ENCODE data around the gene PIP5K1B.
"Not testable (repeated sequence)": the region's sequence is repeated elsewhere in the genome, so short reads cannot be mapped to it uniquely, and the experiment has no call there.

Gene PIP5K1B

DNA sequence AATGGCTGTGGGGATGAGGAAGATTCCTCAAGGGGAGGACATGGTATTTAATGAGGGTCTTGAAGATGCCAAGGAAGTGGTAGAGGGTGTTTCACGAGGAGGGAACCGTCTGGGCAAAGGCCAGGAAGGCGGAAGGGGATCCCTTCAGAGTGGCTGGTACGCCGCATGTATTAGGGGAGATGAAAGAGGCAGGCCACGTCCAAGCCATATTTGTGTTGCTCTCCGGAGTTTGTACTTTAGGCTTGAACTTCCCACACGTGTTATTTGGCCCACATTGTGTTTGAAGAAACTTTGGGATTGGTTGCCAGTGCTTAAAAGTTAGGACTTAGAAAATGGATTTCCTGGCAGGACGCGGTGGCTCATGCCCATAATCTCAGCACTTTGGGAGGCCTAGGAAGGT is 331.8 kb downstream of the PIP5K1B start:
- DNase-seq = peak; percentile 30

DNA sequence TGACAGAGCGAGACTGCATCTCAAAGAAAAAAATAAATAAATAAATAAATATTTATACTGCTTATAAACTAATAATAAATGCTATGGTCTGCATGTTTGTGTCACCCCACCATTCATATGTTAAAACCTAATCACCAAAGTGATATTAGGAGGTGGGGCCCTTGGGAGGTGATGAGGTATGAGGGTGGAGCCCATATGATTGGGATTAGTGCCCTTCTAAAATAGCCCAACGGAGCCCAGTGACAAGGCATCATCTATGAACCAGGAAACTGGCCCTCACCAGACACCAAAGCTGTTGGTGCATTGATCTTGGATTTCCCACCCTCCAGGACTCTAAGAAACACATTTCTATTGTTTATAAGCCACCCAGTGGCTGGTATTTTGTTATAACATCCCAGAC is 335.6 kb downstream of the PIP5K1B start:
- no peak for DNase-seq

DNA sequence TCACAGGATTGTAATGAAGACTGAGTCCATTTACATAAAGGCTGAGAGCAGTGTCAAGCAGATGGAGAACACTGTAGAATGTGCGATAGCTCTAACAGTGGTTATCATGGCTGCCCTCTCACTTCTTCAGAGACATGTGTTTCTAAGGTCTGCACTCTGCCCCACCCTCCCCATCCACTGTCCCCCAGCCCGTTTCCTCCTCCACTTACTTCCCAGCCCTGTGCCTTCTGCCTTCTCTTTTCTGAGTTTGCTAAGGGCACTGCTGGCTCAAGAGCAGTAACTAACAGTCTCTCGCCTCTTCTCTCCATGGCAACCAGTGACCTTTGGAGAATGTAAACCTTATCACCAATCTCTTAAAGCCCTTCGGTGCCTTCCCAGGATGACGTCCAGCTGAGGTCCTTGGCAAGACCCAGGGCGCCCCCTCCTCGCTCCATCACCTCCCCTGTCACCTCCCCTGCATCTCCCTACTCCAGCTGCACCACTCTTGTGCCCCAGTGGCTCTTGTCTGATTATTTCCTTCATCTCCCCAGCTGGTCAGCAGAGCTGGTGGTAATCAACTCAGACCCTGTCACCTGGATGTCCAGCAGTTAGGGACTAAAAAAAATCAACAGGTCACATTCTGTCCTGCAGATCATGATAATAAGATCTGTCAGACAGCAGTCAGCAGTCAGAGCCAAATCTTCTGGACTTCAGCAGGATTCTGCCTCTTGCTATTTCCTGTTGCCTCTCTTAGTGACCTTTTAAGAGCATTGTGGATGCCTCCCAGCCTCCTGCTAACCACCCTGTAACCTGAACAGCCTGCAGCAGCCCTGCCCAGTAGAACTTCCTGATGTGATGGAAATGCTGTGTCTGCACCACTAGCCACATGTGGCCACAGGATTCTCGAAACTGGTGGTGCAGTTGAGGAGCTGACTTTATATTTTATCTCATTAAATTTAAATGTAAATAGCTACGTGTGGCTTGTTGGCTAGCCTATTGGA is 339.5 kb downstream of the PIP5K1B start:
- DNase-seq = no peak

DNA sequence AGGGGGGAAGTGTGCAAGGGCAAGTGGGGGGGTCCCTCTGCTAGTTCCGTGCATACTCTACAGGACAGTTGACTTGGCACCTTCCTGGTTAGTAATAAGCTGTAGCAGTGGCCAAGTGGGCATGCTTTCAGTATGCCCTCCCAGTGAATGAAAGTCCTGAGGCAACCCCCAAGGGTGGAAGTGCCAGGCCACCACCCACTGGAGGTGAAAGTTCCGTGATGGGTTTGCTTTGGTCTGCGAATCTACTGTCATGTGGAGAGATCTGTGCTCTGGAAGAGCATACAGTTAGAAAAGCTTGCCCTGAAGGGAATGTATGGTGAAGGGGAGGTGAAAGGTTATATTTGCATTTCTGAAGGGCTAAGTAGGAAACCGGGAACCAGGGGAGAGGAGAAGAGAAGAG is 340.8 kb downstream of the PIP5K1B start:
- DNase-seq = no peak

DNA sequence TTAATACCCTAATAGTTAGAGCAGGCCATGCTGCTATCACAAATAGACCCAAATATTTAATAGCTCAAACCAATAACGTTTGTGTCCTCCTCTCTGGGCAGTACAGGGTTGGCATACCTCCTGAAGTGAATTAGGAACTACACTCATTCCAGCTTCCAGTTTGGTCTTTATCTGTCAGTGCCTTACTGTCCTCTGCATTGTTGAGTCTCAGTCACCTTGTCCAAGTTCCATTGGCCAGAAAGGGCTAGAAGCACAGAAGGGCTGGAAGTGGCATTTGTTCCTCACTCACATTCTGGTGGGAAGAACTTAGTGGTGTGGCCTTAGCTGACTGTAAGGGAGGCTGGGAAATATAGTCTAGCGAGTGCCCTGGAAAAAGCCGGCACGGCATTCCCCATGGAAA is 341.7 kb downstream of the PIP5K1B start:
- DNase-seq = no peak

DNA sequence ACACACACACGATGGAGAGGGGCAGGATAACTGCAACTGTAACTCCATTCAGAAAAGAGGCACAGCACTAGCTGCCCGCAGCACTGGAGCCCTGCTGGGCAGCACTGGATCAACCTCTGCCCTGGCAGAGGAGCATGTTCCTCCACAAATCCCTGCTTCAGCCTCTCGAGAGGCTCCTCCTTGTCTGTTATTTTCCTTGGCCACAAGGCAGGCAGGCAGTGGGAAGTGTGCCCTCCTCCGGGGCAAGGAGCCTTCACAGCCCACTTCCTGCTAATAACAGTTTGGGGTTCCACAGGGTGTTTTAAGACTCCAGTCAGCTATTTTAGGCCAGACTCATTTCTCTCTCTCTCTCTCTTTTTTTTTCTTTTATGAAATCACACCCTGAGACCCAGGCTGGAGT is 342.3 kb downstream of the PIP5K1B start:
- no peak for DNase-seq

DNA sequence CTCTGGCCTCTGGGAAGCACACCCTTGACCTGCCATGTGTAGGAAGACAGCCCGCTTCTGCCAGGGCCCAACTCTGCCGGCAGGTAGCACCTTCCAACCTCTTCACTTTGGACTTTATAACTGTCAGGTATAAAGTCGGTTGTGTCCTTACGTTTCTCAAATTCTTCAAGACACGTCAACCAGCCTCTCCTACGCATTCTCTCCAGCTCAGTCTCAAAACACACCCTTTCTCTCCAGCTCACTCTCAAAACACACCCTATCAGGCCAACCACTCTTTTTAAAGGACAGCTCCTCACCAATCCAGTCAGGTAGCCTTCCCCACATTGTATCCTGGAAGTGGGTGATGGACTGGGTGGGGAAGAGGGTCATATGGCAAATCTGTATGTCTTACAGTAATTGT is 344.1 kb downstream of the PIP5K1B start:
- no peak for DNase-seq

DNA sequence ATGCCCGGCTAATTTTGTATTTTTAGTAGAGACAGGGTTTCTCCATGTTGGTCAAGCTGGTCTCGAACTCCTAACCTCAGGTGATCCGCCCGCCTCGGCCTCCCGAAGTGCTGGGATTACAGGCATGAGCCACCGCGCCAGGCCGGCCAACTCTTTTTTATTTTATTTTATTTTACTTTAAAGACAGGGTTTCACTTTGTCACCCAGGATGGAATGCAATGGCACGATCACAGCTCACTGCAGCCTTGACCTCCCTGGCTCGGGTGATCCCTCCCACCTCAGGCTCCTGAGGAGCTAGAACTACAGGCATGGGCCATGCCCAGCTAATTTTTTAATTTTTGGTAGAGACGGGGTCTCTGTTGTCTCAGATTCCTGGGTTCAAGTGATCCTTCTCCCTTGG is 345.9 kb downstream of the PIP5K1B start:
- not testable (repeated sequence) for DNase-seq

DNA sequence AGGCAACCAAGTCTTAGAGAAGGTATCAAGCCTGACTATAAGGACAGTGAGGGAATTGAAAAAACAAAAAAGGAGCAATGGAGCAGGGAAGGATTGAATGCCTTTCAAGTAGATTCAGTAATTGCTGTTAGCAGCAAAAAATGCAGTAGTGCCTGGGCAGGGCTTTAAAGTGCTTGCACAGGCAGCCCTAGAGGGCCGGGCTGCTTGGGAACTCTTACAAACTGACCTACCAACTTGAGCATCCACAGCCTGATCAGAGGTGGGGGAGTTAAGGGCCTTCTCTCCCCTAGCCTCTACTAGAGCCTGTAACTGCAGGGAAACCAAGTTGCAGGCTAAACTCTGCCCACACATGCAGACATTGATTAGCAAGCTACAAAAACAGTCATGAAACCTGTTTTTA is 349.9 kb downstream of the PIP5K1B start:
- DNase-seq = no peak

DNA sequence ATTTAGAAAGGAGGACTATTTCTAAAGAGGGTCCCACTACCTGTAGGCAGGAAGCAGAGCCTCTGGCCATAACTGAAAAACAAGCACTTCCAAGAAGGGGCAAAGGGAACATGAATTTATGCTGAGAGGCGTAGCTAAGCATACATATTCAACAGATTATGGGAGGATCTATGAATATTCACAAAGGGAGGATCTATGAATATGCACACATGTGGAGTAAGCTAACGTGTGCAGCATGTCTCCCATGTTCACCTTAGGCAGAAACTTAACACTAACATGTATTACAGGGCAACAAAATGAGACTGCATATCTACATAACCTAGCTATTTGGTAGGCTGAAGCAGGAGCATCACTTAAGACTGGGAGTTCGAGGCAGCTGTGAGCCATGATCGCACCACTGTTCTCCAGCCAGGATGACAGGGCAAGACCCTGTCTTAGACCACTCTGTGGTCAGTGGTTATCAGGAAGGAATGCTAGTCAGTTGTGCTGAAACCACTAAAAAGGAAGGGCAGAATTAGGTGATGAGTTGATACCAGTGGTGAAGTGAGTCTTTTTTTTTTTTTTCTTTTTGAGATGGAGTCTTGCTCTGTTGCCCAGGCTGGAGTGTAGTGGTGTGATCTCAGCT is 351.3 kb downstream of the PIP5K1B start:
- DNase-seq = no peak

DNA sequence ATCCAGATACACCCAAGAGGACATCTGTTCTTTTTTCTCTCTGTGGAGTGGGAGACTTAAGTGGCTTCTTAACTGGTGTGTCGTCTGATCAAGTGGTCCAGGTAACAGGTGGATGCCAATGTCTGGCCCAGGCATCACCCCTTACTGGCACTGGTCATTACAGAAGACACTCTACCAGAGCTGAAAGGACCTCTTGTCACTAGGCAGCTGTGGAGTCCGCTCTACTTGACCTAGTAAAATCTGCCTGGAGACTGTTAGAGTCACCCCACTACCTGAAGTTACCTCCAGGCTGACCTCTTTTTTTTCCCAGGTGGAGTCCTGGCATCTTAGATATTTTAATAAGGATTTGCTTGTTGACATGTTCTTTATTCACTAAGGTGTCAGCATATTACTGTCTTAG is 353.1 kb downstream of the PIP5K1B start:
- DNase-seq = no peak

Data from right hindlimb (tissue), 1 donor.